Measurements from ENCODE around the gene PDE4D.
"Not testable (repeated sequence)": the region's sequence is repeated elsewhere in the genome, so short reads cannot be mapped to it uniquely, and the experiment has no call there.

Gene PDE4D

GRCh38 chr5:59421986-59422941 is 471.3 kb downstream of the PDE4D start:
- DNase-seq (ENCODE audit: low read depth in 2 of 2): no peak

DNA sequence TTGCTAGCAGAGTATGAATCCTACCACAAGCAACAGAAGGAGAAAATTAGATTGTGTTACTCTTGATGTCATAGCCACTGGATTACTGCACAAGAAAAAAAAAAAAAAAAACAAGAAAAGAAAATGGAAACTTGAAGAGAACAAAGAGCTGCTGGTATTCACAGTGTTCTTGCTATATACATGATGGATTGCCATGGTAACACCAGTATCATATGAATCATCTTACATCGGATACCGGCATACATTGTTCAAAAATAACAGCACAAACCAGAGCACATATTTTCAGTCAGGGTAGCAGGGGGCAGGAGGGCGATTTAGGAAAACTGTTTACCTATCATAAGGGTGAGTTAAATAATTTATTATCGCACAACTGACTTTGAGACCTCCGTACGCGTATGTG is 472.9 kb downstream of the PDE4D start:
- no peak for DNase-seq (ENCODE audit: low read depth in 2 of 2)

- DNase-seq (ENCODE audit: low read depth in 2 of 2): no peak
These were observed 474.7 kb downstream of the PDE4D start for GRCh38 chr5:59418808-59419207.

DNA sequence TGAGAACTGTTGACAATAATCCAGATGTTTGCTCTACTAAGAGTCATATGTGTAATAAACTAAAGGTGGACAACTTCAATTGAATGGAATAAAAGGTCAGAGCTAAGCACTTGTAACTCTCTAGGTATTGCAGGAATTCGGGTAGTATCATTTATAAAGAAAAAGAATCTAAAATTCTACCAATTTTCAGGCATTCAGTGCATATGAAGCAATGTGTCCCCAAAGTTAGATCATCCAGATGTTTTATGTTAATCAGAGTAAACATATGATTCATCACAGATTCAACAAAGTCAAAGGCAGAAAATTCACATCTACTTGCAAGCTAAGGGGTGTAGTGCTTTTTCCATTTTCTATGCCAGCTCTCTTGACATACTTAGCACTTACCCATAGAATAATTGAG is 477.1 kb downstream of the PDE4D start:
- DNase-seq (ENCODE audit: low read depth in 2 of 2): no peak

DNA sequence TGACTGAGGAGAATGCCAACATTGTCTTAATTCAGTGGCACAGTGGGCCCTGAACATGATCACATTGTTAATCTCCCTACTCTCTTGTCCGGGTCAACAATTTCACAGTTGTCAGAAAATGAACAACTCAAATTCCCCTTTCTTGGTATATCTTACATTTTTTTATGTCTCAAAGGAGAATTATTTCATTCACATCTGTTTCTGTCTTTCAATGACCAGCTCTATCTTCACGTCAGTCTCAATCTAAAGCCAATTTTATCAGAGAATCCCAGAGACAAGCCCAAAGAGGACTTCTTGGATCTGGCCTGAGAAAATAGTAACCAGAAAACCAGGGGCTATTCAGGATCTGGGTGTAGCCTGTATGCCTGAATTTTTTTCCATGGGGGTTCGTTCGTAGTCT is 477.5 kb downstream of the PDE4D start:
- no peak for DNase-seq (ENCODE audit: low read depth in 2 of 2)

- no peak for DNase-seq (ENCODE audit: low read depth in 2 of 2)
These were observed 481.1 kb downstream of the PDE4D start for GRCh38 chr5:59412428-59412827.

GRCh38 chr5:59408997-59409396 is 484.5 kb downstream of the PDE4D start:
- DNase-seq (ENCODE audit: low read depth in 2 of 2): not testable (repeated sequence)

DNA sequence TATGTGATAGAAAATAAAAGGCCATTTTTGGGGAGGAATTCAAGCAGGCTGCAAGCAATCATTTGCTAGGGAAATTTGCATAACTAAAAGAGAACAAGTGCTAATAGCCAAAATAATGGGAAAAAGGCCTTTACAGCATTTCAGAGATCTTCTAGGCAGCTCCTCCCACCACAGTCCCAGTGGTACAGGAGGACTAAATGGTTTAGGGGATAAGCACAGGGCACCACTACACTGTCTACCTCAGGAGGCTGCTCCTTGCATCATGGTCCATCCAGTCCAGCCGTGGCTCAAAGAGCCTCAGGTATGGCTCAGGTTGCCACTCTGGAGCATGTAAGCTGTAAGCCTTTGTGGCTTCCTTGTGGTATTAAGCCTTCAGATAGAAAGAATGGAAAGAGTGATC is 485.6 kb downstream of the PDE4D start:
- no peak for DNase-seq (ENCODE audit: low read depth in 2 of 2)

- no peak for DNase-seq (ENCODE audit: low read depth in 2 of 2)
These were observed 491.9 kb downstream of the PDE4D start for GRCh38 chr5:59401637-59402036.

- not testable (repeated sequence) for DNase-seq (ENCODE audit: low read depth in 2 of 2)
These were observed 498.6 kb downstream of the PDE4D start for GRCh38 chr5:59394956-59395355.

- no peak for DNase-seq (ENCODE audit: low read depth in 2 of 2)
These were observed 499.7 kb downstream of the PDE4D start for GRCh38 chr5:59393585-59394420.

DNA sequence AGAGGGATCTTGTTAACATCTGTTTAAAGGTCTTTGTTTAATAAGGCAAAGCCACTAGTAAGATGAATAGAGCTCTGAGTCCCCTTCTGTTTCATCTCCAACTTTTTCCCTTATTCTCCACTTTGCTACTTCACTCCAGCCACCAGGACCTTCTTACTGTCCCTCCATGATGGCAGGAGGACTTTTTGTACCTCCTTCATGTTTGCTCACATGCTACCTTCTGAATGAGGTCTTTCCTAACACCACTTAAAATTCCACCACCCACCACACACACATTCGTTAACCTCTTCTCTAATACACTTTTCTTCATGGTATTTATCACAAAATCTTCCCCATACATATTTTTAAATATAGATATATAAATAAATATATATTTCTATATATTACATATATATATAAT is 501.9 kb downstream of the PDE4D start:
- no peak for DNase-seq (ENCODE audit: low read depth in 2 of 2)

GRCh38 chr5:59390989-59391388 is 502.5 kb downstream of the PDE4D start:
- DNase-seq (ENCODE audit: low read depth in 2 of 2): no peak

DNA sequence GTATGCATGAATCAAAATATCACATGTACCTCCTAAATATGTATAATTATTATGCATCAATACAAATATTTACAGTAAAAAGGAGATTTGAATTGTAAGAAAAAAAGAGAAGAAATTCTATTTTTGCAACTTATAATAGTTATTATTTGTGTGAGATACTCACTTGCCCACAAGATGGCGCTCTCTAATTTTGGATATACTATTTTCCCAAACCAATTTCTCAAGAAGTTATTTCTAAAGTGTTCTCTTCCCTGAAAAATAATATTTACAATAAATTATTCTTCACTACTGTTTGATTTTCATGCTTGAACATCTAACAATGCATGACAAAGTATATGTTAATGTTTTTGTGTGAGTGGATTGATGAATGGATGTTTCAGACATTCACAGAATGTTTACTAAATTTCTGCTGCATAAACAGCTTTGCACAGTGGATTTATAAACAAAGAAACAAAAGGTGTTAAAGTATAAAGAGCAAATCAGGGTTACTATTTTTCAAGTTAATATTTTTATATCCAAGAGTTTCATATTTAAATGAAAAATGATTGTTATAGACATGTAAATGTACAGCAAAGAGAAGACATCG is 503.4 kb downstream of the PDE4D start:
- no peak for DNase-seq (ENCODE audit: low read depth in 2 of 2)

DNA sequence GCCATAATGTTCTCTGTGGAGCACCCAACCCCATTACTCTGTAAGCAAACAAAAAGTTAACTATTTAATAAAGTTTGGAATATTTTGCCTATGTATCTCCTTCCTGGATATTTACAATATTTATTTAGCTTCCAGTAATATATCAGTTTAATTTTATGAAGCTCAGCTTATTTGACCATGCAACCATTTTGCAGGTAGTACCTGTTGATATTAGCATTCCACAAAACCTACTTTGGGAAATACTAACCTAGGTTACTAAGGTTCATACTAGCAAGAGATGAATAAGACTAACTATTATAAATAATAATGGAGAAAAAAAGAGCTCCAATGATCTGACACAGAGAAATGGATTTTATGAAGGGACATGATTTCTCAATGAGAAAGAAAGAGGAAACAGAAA is 506.4 kb downstream of the PDE4D start:
- DNase-seq (ENCODE audit: low read depth in 2 of 2): no peak

GRCh38 chr5:59385700-59386099 is 507.8 kb downstream of the PDE4D start:
- no peak for DNase-seq (ENCODE audit: low read depth in 2 of 2)

DNA sequence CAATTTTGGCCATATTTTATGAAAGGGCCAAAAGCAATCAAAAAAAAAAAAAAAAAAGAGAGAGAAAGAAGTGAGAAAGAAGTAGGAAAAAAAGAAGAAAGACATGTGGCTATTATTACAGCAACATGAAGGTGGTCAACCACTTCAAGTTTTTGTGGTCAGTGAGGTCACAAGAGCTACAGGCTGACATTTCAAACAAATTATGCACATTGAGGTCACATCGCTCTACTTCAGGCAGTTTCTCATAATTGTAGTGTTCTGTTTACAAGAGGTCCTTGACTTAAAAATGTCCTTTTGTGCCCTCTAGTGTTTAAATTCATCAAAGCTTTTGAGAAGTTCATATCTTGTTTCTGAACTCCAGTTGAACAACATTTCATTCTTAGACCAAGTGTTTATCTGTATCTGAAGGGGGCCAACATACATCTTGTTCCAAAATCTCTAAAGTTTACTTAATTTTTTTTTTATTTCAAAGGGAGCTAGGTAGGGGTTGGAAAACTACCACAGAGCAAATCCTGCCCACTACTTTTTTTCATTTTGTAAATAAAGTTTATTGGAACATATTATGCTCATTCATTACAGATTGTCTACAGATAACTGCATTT is 513.1 kb downstream of the PDE4D start:
- DNase-seq (ENCODE audit: low read depth in 2 of 2): no peak

DNA sequence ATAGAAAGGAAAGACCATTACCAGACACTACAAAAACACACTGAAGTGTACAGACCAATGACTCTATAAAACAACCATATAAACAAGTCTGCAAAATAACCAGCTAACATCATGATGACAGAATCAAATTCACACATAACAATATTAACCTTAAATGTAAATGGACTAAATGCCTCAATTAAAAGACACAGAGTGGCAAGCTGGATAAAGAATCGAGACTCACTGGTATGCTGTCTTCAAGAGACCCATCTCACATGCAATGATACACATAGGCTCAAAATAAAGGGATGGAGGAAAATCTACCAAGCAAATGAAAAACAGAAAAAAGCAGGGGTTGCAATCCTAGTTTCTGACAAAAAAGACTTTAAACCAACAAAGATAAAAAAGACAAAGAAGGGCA is 519.5 kb downstream of the PDE4D start:
- DNase-seq (ENCODE audit: low read depth in 2 of 2): not testable (repeated sequence)

DNA sequence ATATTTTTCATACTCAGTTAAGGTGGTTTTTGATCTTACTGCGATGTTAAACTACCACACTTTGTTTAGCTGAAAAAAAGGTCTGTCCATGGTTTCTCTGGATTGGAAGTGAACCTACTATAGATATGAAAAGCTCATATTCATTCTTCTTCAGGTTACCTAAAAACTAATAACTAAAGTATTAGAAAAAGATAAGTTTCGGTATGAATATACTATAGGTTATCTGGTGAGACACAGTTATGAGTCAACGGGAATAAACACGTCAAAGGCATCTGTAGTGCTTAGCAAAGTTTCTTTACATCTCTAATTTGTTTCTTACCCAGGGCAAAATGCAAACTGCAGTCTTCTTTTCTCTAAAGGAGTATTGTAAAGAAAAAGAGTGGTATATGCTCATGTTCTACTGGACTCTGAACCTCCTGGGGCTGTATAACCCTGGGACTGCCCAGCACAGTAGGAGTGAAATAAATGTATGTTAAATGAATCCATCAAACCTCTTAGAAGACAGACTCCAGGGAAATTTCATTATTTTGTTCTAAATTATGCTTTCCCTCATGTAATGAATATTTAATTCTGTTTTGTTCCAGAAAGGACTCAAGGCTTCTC is 521.9 kb downstream of the PDE4D start:
- DNase-seq (ENCODE audit: low read depth in 2 of 2): no peak

GRCh38 chr5:59368951-59369350 is 524.6 kb downstream of the PDE4D start:
- DNase-seq (ENCODE audit: low read depth in 2 of 2): no peak

DNA sequence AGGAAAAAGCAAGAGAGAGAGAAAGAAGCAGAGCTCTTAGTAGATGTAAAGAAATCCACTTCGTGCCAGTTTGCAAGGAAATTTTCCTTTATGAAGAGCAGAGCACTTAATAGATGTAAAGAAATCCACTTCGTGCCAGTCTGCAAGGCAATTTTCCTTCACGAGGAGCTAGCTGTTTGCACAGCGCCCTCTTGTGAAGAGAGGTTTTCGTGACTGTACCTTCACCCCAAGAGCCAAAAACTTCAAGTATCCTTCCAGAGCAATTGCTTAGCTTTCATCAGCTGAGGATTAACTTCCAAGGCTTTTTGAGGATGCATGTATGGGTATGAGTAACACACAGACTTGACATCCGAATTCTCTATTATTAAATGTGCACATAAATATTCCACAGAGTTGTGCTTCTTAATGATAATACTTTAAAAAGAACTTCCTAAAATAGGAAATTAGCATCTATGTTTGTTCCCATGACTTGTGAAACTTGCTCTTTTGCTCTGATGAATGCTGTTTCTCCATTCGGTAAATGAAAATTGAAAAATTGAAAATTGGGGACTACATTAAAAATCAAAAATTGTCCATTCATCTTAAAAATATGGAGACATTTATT is 525.6 kb downstream of the PDE4D start:
- DNase-seq (ENCODE audit: low read depth in 2 of 2): no peak

All from stimulated activated CD8-positive, alpha-beta memory T cell treated with anti-CD3 and anti-CD28 coated beads, Interleukin-2, amount 100 ng/mL, for 1 hour (primary cell).